DMS 273 (cell line): ENCODE measurements around the gene STAG1.
A peak's percentile ranks its signal among the peaks of the same experiment; 100 is the strongest.
"Not testable (repeated sequence)": the region's sequence is repeated elsewhere in the genome, so short reads cannot be mapped to it uniquely, and the experiment has no call there.

Source experiments
- DNase-seq: peaks from one replicate; lab custom pipeline; 2025; ENCODE audit not compliant: unreplicated experiment; lab: John Stamatoyannopoulos, UW

The STAG1 gene

DNA sequence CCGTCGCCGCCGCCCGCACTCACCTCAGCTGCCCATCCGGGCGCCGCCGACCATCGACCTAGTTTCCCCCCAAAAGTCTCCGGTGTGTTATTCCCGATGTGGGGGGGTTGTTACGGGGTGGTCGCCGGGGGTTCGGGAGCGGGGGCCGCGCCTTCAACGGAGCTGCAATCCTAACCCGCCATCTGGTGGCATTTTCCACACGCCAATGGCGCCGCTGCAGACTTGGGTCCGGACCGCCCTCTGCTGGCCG is at the start of gene STAG1:
STAG1 (minus strand) TSS at position 207 of the 250 bp plus-strand sequence. CDS start 121,480 bp downstream, outside the sequence.
- DNase-seq, result no peak

DNA sequence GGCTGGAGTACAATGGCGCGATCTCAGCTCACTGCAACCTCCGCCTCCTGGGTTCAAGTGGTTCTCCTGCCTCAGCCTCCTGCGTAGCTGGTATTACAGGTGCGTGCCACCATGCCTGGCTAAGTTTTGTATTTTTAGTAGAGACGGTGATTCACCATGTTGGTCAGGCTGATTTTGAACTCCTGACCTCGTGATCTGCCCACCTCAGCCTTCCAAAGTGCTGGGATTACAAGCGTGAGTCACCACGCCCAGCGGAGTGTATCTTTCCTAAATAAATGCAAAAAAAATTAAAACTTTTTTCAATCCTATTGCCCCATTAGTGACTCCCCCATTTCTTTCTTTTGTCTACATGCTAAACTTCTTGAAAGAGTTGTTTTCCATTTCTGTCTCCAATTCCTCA is 49.0 kb upstream of the STAG1 start:
- DNase-seq, result not testable (repeated sequence)

DNA sequence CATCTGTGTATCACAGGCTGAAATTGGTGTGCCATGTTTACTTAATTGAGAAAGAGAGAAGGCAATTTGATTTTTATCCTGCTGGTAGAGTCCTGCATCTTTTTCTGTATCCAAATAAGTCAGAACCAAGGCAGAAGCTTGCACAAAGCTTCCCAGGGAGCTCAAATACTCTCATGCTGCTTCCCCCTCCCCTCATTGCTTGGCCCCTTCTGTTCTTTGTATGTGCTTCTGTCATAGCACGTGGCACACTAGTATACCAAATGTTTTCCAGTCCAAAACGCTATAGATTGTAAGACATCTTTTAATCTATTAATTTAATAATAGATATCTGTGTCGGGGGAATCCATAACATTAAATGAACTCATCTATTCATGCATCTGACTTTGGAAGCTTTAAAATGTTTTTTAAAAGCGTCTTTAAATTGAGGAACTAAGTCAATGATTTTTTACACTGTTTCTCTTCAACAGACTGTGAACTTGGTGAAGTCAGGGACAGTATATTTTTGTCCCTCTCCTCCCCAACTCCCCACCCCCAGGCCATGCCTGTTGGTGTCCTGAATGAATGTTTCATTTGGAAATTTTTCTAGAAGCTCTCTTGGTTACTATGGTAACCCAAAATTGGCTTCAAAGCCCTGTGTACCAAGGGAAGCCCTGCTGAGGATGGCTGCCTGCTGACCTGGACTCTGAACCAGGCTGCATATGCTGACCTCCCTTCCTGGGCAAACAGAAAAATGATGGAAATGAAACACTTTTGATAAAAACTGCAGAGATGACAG is 40.6 kb upstream of the STAG1 start:
- DNase-seq, result peak; percentile 64

DNA sequence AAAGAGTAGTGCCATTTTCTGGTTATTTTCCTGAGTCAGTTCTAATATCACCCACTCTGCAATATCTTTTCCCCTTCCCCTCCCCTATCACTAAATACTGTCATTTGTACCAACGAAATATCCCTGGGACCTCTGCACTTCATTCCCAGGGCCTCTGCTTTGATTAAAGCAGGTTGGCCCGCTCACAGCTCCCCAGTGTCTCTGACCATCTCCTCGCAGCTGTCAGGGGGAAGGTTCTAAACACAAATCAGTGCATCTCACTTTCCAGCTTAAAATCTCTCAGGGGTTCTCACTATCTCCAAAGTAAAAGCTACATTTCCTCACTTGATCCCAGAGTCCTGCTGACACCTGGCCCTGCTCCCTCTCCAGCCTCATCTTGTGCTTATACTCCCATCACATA is 38.6 kb upstream of the STAG1 start:
- DNase-seq, result peak; percentile 30

DNA sequence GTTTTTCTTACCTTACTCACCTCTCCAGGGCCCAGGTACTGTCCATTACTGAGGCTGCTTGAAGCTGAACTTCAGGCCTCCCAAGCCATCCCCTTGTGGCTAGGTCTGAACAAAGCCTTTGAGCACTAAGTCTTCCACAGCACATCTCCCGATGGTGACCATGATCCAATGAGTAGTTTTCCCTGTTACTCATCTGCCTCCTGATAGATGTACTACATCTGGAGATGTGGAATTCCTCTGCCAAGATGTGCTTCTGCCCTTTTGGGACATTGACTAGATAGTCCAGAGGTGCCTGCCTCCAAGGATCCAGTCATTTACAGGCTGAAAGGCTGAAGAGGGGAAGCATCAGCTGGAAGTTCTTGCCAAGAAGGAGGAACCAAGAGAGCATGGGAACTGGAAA is 37.8 kb upstream of the STAG1 start:
- peak; percentile 36 for DNase-seq

DNA sequence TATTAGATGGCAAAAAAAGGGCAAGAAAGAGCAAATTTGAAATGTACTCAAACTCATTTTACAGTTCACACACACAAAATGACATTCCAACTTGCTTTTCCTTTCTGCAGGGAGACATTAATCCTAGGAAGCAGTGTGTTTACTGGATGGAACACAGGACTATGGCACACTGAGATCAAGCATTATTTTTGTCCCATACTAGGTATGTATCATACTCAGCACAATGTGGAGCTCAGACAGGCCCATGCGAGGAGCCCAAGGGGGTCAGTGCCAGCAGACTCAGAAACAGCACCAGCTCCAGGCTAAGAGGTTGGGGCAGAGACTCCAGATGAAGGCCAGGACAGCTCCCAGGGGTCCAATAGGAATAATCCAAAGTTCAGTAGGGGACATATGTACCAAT is 36.0 kb upstream of the STAG1 start:
- DNase-seq, result no peak

DNA sequence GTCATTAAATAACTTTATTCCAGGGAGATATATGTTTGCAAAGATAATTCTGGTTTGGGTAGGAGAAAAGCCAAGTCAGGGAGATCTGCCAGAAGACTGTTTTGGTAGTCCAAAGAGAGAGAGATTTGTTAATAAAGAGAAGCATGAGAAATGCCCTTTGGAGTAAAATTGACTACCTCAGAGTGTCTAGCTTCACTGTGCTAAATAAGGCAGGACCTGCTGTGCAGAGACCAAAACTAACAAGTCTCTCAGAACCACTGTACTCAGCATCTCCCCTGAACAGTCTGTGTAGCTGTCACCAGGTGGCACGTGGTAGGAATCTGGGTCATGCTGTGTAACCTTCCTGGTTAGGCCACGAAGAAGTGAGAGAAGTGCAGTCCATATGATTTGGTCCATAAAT is 35.2 kb upstream of the STAG1 start:
- DNase-seq, result peak; percentile 75

DNA sequence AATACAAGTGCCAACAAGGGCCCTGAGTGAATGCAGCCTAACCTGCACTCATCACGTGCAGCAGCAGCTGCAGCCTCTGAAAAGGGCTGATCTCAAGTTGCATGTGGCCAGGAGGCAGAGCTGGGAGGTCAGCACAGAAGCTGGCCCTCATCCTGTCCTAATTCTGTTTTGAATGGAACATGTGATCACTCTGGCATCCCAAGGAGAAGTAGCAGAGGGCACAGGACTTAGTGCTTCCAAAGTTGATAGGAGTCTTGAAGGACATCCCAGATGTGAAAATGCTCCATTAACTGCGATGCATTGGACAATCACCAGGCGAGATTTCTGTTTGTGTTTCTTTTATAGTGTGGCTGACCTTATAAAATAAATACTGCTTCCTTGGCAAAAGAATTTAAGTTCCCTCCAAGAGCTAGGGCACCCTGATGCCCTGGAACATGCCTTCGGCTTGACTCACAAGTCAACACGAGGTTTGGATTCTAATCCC is 31.6 kb upstream of the STAG1 start:
- peak; percentile 48 for DNase-seq

DNA sequence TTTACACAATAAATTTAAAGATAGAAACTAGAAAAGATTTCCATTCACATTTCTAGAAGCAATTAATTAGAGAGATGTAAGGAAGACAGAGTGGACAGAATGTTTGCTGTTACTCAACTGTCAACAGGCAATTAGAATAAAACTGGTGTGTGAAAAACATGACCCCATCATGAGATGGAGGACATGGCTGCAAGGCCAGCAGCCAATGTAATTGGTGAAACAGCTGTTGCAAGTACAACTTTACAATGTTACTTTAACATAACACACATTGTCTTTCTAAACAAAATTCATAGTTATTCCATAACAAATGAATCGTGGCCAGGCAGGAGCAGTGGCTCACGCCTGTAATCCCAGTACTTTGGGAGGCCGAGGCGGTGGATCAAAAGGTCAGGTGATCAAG is 28.6 kb upstream of the STAG1 start:
- no peak for DNase-seq

DNA sequence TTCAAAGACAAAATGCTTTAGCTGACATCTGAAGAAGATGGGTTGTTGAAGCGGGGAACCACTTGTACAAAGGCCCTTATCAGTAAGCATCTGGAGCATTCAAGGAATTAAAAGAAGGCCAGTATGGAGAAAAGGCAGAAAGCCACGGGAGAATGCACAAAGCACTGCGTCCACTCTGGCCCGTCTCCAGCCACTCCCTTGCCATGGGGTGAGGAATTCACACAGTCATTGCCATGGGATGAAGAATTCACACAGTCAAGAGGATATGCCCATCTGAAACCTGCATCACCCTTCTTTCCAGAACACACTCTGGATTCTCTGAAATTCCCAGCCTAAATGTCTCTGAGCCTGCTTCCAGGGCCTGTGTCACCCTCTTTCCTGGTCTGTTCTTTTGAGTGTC is 26.7 kb upstream of the STAG1 start:
- no peak for DNase-seq

DNA sequence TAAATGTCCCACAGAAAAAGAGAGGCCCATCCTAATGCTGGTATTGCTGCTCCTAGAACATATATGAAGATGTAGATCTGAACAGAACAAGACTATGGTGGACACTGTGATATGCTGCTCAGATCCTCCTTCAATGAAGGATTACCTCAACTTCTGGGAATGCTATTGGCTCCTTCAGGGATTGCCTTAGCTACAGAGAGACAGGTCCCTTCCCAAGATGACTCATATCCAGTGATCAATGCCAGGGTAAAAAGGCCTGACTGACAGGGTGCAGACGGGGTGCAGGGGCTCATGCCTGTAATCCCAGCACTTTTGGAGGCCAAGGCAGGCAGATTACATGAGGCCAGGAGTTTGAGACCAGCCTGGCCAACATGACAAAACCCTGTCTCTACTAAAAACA is 20.5 kb upstream of the STAG1 start:
- no peak for DNase-seq

DNA sequence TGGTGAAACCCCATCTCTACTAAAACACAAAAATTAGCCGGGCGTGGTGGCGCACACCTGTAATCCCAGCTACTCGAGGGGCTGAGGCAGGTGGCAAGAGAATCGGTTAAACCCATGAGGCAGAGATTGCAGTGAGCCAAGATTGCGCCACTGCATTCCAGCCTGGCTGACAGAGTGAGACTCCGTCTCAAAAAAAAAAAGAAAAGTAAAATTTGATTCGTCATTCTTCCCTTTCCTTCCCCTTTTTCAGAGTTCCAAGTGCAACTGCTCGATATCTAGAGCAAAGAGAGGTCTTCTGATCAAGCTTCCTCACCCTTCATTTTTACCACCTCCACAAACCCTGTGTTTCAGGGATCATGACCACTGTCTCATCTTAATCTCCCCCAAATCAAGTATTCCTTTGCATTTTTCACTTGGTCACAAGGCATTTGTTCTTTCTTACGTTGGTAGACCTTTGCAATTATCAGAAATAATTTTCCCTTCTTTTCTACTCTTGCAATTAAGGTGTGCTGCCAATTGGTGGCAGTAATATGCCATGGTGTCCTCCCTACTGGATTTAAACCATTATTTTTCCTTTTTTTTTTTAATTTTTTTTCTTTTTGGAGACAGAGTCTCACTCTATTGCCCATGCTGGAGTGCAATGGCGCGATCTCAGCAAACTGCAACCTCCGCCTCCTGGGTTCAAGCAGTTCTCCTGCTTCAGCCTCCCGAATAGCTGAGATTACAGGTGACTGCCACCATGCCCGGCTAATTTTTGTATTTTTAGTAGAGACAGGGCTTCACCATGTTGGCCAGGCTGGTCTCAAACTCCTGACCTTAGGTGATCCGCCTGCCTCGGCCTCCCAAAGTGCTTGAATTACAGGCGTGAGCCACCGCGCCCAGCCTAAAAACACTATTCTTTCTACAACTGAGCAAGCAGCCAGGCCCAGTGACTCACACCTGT is 6.3 kb upstream of the STAG1 start:
- DNase-seq, result peak; percentile 49

DNA sequence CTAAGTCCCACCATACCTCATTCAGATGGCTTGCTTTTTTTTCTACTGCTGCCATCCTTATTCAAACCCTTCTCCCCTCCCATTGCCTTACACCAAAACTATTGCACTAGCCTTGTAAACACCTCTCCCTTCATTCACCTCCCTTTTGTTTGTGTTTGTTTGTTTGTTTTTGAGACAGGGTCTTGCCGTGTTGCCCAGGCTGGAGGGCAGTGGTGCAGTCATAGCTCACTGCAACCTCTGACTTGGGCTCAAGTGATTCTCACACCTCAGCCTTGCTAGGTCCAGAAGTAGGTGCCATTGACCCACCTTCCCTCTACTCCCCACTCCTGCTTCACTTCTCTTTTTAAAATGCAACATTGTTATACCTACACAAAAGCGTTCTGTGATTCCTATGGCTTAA is 3.0 kb upstream of the STAG1 start:
- no peak for DNase-seq

DNA sequence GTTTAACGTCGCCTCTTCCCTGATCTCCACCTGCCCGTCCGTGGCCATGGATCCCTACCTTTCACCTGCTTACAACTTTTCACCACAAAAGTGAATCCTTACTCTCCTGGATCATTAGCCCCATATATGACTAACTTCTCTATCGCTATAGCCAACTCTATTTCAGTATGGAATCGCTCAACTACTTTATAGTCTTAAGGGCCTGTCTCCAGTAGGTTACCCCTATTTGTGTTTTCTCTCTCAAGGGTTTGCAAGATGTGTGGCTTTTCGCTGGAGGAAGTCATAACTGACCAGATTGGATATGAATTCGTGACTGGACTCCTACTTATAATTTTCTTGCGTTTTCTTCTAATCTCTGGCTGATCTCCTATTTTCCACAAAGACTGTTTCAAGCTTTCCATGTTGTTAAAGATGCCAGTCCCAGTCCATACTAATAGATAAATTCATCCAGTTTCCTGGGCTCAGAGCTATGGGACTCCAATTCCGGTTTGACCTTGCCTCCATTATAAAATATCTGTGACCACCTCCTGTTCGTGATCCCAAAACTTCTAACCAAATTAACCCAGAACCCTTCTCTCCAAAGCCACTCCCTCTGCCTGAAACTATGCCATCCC is 1.3 kb upstream of the STAG1 start:
- peak; percentile 60 for DNase-seq

DNA sequence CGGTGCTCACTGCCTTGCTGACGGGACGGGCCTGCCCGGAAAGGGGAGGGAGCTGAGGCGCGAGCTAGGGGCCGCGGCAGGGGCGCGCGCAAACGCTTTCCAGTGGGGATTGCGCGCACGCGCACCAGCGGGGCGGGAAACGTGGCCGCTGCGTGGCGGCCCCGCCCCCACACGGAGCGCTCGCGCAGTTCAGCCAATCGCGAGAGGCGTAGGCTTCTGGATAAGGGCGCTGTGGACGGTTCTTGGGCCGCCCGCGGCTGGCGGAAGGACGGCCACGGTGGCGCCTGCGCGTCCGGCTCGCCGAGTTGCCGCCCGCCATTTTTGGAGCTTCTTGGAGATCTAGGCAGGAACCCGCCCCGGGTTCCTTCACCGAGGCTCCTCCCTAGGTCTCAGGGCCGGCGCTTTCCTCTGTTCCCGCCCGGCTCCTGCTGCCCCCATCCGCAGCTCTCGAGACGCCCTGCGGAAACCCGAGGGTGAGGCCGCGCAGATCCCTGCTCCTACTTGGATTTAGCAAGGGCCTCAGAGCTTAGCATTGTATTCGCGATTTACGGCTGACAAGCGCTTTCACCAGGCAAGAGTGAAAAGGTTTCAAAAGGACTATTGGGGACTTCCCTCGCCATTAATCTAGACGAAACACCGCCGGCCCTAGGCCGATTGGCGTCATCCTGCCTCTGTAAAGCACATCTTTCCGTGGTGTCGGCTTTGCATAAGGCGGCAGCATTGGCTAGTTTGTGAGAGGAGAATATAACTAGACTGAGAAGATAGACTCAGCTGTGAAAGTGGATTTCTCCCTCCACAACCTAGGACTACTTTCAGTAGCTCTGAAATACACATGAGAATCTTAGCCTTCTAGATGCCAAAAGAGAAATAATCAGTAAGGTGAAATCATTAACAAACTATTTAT is 496 bp upstream of the STAG1 start:
- peak; percentile 100 for DNase-seq

DNA sequence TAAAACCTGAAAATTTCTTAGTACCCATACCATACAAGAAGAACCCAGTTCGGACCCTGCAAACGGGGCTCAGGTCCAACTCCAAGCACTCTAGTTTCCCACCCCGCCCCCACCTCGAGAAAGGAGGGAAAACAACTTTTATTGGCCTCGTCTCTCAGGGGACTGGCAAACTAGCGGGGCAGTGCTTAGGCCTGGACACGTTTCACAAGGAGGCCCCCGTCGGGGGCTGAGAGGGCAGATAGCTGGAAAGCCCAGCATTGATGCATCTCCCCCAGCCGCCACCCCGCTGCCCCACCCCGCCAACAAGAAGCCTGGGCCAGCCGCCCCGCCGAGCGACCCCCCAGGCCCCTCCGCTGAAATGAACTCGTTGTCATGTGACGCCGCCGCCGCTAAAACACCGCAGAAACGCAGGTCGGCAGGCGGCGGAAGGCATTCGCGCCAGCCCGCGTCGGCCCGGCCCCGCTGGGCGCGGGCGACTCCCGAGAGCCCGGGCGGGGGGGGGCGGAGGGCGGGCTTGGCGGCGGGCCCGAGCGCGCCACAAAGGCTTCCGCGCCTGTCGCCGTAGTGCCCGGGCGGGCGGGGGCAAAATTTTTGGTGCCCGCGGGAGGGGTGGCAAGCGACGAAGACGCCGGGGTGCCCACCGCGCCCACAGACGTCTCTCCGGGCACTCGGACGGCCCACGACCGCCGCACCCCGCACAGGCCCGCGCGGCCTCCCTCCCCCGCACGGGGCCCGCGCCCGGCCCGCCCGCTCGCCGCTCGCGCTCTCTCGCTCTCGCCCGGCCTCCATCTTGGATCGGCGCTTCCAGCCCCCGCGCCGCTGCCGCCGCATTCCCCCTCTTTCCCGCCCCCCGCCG is 634 bp downstream of the STAG1 start:
- DNase-seq, result peak; percentile 98

DNA sequence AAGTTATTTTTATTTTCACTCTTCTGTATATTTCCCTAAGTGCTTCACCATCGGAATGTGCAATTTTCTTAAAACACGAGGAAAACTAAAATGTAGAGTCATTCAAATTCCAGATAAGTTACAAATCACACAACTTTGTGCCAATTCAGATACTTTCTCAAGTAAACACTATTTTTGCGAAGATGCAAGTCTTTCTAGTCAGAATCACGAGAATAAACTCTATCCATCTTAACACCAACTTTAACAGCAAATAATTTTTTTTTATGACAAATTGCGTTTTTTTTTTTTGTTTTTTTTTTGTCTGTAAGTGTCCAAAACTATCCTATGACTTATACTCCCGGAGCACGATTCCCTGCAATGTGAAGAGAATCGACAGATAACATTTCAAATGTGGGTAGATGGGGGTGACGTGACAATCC is 1.3 kb downstream of the STAG1 start:
- no peak for DNase-seq

DNA sequence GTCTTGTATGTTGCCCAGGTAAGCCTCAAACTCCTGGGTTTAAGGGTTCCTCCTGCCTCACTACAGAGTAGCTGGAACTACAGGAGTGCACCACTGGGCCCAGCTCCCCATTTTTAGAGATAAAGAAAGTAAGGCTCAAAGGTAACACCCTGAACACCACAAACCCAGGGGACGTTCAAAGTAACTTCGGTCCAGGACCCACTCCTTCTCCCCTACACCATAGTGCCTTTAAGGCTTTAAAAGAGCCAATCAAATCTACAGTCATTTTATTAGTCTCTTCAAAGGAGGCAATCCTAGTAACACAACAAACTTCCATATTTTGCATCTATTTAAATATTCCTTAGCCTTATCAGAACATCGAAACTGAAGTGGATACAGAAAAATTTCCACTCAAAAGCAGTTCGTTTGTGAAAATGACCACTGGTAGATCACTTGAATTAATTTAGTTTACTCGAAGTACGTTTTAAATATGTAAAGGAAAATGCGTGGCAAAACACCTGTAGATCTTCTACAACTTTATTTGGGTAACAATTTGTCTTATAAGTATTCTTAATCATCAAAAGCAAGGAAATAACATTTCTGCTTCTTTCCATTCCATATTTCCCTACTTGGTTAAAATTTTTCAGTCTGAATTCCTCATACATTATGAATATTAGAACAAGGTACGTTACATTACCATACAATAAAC is 1.8 kb downstream of the STAG1 start:
- peak; percentile 65 for DNase-seq

DNA sequence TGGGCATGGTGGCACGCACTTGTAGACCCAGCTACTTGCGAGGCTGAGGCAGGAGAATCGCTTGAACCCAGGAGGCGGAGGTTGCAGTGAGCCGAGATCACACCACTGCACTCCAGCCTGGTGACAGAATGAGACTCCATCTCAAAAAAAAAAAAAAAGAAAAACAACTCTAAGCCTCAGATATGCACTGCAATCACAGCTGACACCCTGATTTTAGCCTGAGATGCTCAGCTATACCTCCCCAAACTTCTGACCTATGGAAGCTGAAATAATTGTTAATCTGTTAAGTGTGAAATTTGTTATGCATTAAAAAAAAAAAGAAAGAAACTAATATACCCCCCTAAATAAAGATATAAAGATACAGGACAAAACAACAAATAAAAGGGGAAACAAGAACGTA is 2.6 kb downstream of the STAG1 start:
- not testable (repeated sequence) for DNase-seq
